Mononuclear cell (primary cell): ENCODE results near the gene CABP2. TPM values are rescaled to one million over a fixed set of nuclear protein-coding genes. Genes with fewer than 3 reads are reported as not detected.
A peak's percentile ranks its signal among the peaks of the same experiment; 100 is the strongest.

Source experiments
- H3K27me3 ChIP-seq: 2 replicates; pipeline ENCODE4 v1.6.0; 2011; ENCODE audit warnings: low read length, control low read depth; ENCODE audit not compliant: insufficient read depth
- H3K4me1 ChIP-seq: 2 replicates; pipeline ENCODE4 v1.5.1; 2011; ENCODE audit warnings: mild to moderate bottlenecking, low read length, control low read depth; ENCODE audit not compliant: insufficient read depth
- H3K4me3 ChIP-seq: 2 replicates; pipeline ENCODE4 v1.5.1; 2011; ENCODE audit warnings: mild to moderate bottlenecking, low read length, moderate library complexity
- H3K9me3 ChIP-seq: 2 replicates; pipeline ENCODE4 v1.5.1; 2011; ENCODE audit warnings: low read depth, mild to moderate bottlenecking, control low read depth, low read length
- total RNA-seq: library from RNA; depleted of rRNA; stranded (reverse); fragments of >200 nt; gene quantifications from one replicate; pipeline ENCODE4 v1.2.3, GENCODE V29; 2012

The CABP2 gene
- total RNA-seq, 1 donor = not detected

- H3K27me3 ChIP-seq = no peaks in the 10 kb centered on the region
- no peaks in the 10 kb centered on the region for H3K9me3 ChIP-seq
- H3K4me1 ChIP-seq = peaks cover 58% of the 10 kb centered on the region
- H3K4me3 ChIP-seq = no peak overlapping the region
Observed at GRCh38 chr11:67506426-67507051, 16.7 kb downstream of the CABP2 start.

- H3K4me1 ChIP-seq = peaks cover 65% of the 10 kb centered on the region
- no peaks in the 10 kb centered on the region for H3K27me3 ChIP-seq
- H3K4me3 ChIP-seq = peak overlapping the region; percentile 74
- no peaks in the 10 kb centered on the region for H3K9me3 ChIP-seq
Observed at GRCh38 chr11:67505605-67506396, 17.4 kb downstream of the CABP2 start.

- Histone ChIP-seq H3K9me3 (no peaks in the 10 kb centered on the region), H3K4me1 (peaks cover 72% of the 10 kb centered on the region), H3K27me3 (no peaks in the 10 kb centered on the region), H3K4me3 (peak within 1 kb of the TSS; percentile 74)
Observed at GRCh38 chr11:67504950-67505581, 18.2 kb downstream of the CABP2 start, which contains the start of gene PITPNM1. TSS of gene PITPNM1 (minus strand) at chr11:67505363. CDS start at chr11:67504180, 1,183 bp downstream.

- Histone ChIP-seq H3K9me3 (no peaks in the 10 kb centered on the region), H3K4me1 (peaks cover 72% of the 10 kb centered on the region), H3K4me3 (peak overlapping the region; percentile 74), H3K27me3 (no peaks in the 10 kb centered on the region)
Observed at GRCh38 chr11:67504005-67504949, 19.0 kb downstream of the CABP2 start.

- Histone ChIP-seq H3K9me3 (no peaks in the 10 kb centered on the region), H3K27me3 (no peaks in the 10 kb centered on the region), H3K4me1 (peaks cover 64% of the 10 kb centered on the region), H3K4me3 (peak overlapping the region; percentile 74)
Observed at GRCh38 chr11:67503119-67504004, 19.9 kb downstream of the CABP2 start.

GRCh38 chr11:67502328-67502979 lies 20.8 kb downstream of the CABP2 start:
- H3K4me1 ChIP-seq = peaks cover 59% of the 10 kb centered on the region
- no peak overlapping the region for H3K4me3 ChIP-seq
- no peaks in the 10 kb centered on the region for H3K9me3 ChIP-seq
- no peaks in the 10 kb centered on the region for H3K27me3 ChIP-seq

- H3K4me3 ChIP-seq = no peak overlapping the region
- no peaks in the 10 kb centered on the region for H3K9me3 ChIP-seq
- no peaks in the 10 kb centered on the region for H3K27me3 ChIP-seq
- H3K4me1 ChIP-seq = peaks cover 53% of the 10 kb centered on the region
Observed at GRCh38 chr11:67501854-67502253, 21.4 kb downstream of the CABP2 start.

- Histone ChIP-seq H3K4me1 (peaks cover 46% of the 10 kb centered on the region), H3K9me3 (no peaks in the 10 kb centered on the region), H3K4me3 (no peak overlapping the region), H3K27me3 (no peaks in the 10 kb centered on the region)
Observed at GRCh38 chr11:67500831-67501715, 22.2 kb downstream of the CABP2 start.

GRCh38 chr11:67500484-67500821 lies 22.8 kb downstream of the CABP2 start:
- Histone ChIP-seq H3K27me3 (no peaks in the 10 kb centered on the region), H3K9me3 (no peaks in the 10 kb centered on the region)

GRCh38 chr11:67499808-67500483 lies 23.3 kb downstream of the CABP2 start:
- H3K9me3 ChIP-seq = no peaks in the 10 kb centered on the region
- H3K4me1 ChIP-seq = peaks cover 38% of the 10 kb centered on the region
- H3K27me3 ChIP-seq = no peaks in the 10 kb centered on the region
- H3K4me3 ChIP-seq = no peak overlapping the region

More at GRCh38 chr11:67500484-67500821, 22.8 kb downstream of the CABP2 start:
- Histone ChIP-seq H3K4me3 (no peak overlapping the region), H3K4me1 (peaks cover 39% of the 10 kb centered on the region)

GRCh38 chr11:67498544-67498972 lies 24.7 kb downstream of the CABP2 start:
- no peak overlapping the region for H3K4me3 ChIP-seq
- H3K9me3 ChIP-seq = no peaks in the 10 kb centered on the region
- no peaks in the 10 kb centered on the region for H3K27me3 ChIP-seq
- peaks cover 32% of the 10 kb centered on the region for H3K4me1 ChIP-seq

GRCh38 chr11:67497656-67498291 lies 25.5 kb downstream of the CABP2 start:
- H3K27me3 ChIP-seq = no peaks in the 10 kb centered on the region

More at GRCh38 chr11:67497656-67498291, 25.5 kb downstream of the CABP2 start:
- Histone ChIP-seq H3K9me3 (no peaks in the 10 kb centered on the region), H3K4me1 (peaks cover 24% of the 10 kb centered on the region), H3K4me3 (no peak overlapping the region)
